Spleen (tissue), 11 donors: ENCODE results near the gene DYSF. TPM values are rescaled to one million over a fixed set of nuclear protein-coding genes. Genes with fewer than 3 reads are reported as not detected.

Source experiments
- DNase-seq: peaks from one replicate; pipeline ENCODE4 v3.0.0-alpha.2; 2020
- H3K27ac ChIP-seq, 8 donors: fragments of 200-600 bp; sonication (generic) in 7 of 8; 1 replicate in 4 of 8; 2 replicates in 4 of 8; pipeline versions ENCODE4 v1.5.0 to v1.8.0; 2016 to 2021; ENCODE audit warnings: inconsistent platforms in 4 of 8, mild to moderate bottlenecking in 4 of 8, moderate library complexity in 1 of 8
- H3K27me3 ChIP-seq, 7 donors: fragments of 200-600 bp; sonication (generic) in 6 of 7; replicated peaks in 1 of 7; 1 replicate in 4 of 7; 2 replicates in 3 of 7; pipeline versions ENCODE4 v1.5.0 to v1.8.0; 2016 to 2021; ENCODE audit warnings: inconsistent platforms in 3 of 7, mild to moderate bottlenecking in 1 of 7
- H3K36me3 ChIP-seq, 6 donors: fragments of 200-600 bp; sonication (generic) in 5 of 6; 1 replicate in 4 of 6; 2 replicates in 2 of 6; pipeline versions ENCODE4 v1.5.0 to v1.8.0; 2016 to 2021; ENCODE audit warnings: inconsistent platforms in 2 of 6
- H3K4me1 ChIP-seq, 6 donors: fragments of 200-600 bp; sonication (generic) in 5 of 6; 1 replicate in 3 of 6; 2 replicates in 3 of 6; pipeline versions ENCODE4 v1.5.0 to v1.8.0; 2016 to 2021; ENCODE audit warnings: inconsistent platforms in 3 of 6
- H3K4me3 ChIP-seq, 8 donors: fragments of 200-600 bp; sonication (generic) in 7 of 8; 1 replicate in 4 of 8; 2 replicates in 4 of 8; pipeline versions ENCODE4 v1.5.0 to v1.8.0; 2016 to 2021; ENCODE audit warnings: inconsistent platforms in 4 of 8, mild to moderate bottlenecking in 4 of 8, moderate library complexity in 2 of 8
- H3K9me3 ChIP-seq, 8 donors: fragments of 200-600 bp; sonication (generic) in 7 of 8; 1 replicate in 4 of 8; 2 replicates in 4 of 8; pipeline versions ENCODE4 v1.5.0 to v1.8.0; 2016 to 2021; ENCODE audit warnings: inconsistent platforms in 4 of 8
- POLR2A ChIP-seq, 3 donors: fragments of 450-650 bp; IDR thresholded peaks; one replicate each; pipeline ENCODE4 v1.5.1; 2017; ENCODE audit warnings: antibody characterized with exemption in 3 of 3, mild to moderate bottlenecking in 1 of 3
- POLR2AphosphoS5 ChIP-seq, 3 donors: sonication (generic); formaldehyde crosslinking; IDR thresholded peaks; one replicate each; pipeline ENCODE4 v1.5.1; 2017; ENCODE audit warnings: antibody characterized with exemption in 3 of 3
- WGBS, 5 donors: extraction: QIAGEN DNeasy Blood & Tissue Kit in 3 of 5; methylation state at CpG; one replicate each; pipeline versions ENCODE4 v1.1.5 to v1.1.7; 2013 to 2018; 5-methylcytosine and 5-hydroxymethylcytosine counted together
- intact Hi-C: fragments of 100-400 bp; cut with DNase I; formaldehyde crosslinking; loops from one replicate; pipeline ENCODE4 v1.15.0; 2023; ENCODE audit warnings: low total_unique reads
- polyA plus RNA-seq, 3 donors: library from polyadenylated mRNA; stranded (reverse); fragments of 200-250 nt; gene quantifications; one replicate each; pipeline ENCODE4 v1.2.1, GENCODE V29; 2013
- total RNA-seq, 7 donors: library from RNA; depleted of rRNA in 3 of 7; stranded (reverse); fragments of >200 nt in 3 of 7; fragmentation: NEBNext Ultra II Directional in 4 of 7; extraction: Animal tissue kit (Norgen Biotek cat#: 25700) in 4 of 7; gene quantifications; one replicate each; pipeline versions ENCODE4 v1.1.0 to v1.2.1, GENCODE V29; 2016 to 2021
- TF ChIP-seq, protein P1 (sequence below), 11 experiments: fragments of 200-600 bp in 7 of 11; fragments of 450-650 bp in 4 of 11; sonication (generic) in 4 of 11; IDR thresholded peaks in 8 of 11; conservative IDR thresholded peaks in 3 of 11; 1 replicate in 7 of 11; 2 replicates in 4 of 11; pipeline versions ENCODE4 v1.4.0 to v1.8.0; 2016 to 2021; ENCODE audit warnings: antibody characterized with exemption in 11 of 11, inconsistent platforms in 4 of 11, mild to moderate bottlenecking in 1 of 11
- donor health status: healthy with polysubstance abuse.
- donor health status: DM: no; HTN: no; CAD: no; lungs with moderate emphysema.
- donor health status: DM: no; HTN: no; CAD: no.
- donor health status: Bipolar disorder and iron deficiency.
- donor health status: healthy.
- donor health status: DM: no; HTN: no; CAD: no.
- donor health status: DM: yes; HTN: yes; CAD: no.

The DYSF gene
- total and polyA plus RNA-seq, 10 donors: 4.0 to 287 (median 124) TPM

GRCh38 chr2:71546777-71547281, 93.5 kb downstream of the DYSF start:
- no peak overlapping the region for H3K27ac ChIP-seq
- no peak overlapping the region for H3K4me3 ChIP-seq
- peaks cover 0 to 17% (median 0%) of the 10 kb centered on the region in 7 donors for H3K27me3 ChIP-seq
- peaks cover 0 to 23% (median 18%) of the 10 kb centered on the region in 6 donors for H3K4me1 ChIP-seq
- WGBS, 5 donors: 84 to 95% (median 92%) methylated on average over 12 to 14 of the region's 14 CpGs
- H3K36me3 ChIP-seq: peaks cover 0 to 69% (median 0%) of the 10 kb centered on the region in 6 donors
- peak; percentile 51 for DNase-seq
- H3K9me3 ChIP-seq: no peaks in the 10 kb centered on the region
- TF ChIP-seq, protein P1, sequence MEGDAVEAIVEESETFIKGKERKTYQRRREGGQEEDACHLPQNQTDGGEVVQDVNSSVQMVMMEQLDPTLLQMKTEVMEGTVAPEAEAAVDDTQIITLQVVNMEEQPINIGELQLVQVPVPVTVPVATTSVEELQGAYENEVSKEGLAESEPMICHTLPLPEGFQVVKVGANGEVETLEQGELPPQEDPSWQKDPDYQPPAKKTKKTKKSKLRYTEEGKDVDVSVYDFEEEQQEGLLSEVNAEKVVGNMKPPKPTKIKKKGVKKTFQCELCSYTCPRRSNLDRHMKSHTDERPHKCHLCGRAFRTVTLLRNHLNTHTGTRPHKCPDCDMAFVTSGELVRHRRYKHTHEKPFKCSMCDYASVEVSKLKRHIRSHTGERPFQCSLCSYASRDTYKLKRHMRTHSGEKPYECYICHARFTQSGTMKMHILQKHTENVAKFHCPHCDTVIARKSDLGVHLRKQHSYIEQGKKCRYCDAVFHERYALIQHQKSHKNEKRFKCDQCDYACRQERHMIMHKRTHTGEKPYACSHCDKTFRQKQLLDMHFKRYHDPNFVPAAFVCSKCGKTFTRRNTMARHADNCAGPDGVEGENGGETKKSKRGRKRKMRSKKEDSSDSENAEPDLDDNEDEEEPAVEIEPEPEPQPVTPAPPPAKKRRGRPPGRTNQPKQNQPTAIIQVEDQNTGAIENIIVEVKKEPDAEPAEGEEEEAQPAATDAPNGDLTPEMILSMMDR (IDR thresholded peaks at IDR 0.05 in 8 of 11, conservative IDR thresholded peaks at IDR 0.05 in 3 of 11): no peak
- TF ChIP-seq POLR2AphosphoS5 (IDR thresholded peaks at IDR 0.05): peak in 1 of 3 donors; percentile 42
- intact Hi-C loops: loop anchor here (5.0 to 10.0 kb wide), 3 partner anchors 605 to 1198 kb away; no protein-coding TSS in a partner anchor

GRCh38 chr2:71547616-71548285, 94.4 kb downstream of the DYSF start:
- Histone ChIP-seq H3K9me3 (no peaks in the 10 kb centered on the region), H3K36me3 (peaks cover 0 to 73% (median under 1%) of the 10 kb centered on the region in 6 donors), H3K27ac (no peak overlapping the region), H3K27me3 (peaks cover 0 to 17% (median 0%) of the 10 kb centered on the region in 7 donors), H3K4me3 (no peak overlapping the region), H3K4me1 (peaks cover 0 to 23% (median 18%) of the 10 kb centered on the region in 6 donors)
- TF ChIP-seq POLR2AphosphoS5 (IDR thresholded peaks at IDR 0.05): no peak
- WGBS, 5 donors: 72 to 89% (median 80%) methylated on average over 12 to 13 of the region's 13 CpGs
- intact Hi-C loops: loop anchor here (5.0 to 10.0 kb wide), 3 partner anchors 605 to 1197 kb away; no protein-coding TSS in a partner anchor
- peak; percentile 41 for DNase-seq

DNA sequence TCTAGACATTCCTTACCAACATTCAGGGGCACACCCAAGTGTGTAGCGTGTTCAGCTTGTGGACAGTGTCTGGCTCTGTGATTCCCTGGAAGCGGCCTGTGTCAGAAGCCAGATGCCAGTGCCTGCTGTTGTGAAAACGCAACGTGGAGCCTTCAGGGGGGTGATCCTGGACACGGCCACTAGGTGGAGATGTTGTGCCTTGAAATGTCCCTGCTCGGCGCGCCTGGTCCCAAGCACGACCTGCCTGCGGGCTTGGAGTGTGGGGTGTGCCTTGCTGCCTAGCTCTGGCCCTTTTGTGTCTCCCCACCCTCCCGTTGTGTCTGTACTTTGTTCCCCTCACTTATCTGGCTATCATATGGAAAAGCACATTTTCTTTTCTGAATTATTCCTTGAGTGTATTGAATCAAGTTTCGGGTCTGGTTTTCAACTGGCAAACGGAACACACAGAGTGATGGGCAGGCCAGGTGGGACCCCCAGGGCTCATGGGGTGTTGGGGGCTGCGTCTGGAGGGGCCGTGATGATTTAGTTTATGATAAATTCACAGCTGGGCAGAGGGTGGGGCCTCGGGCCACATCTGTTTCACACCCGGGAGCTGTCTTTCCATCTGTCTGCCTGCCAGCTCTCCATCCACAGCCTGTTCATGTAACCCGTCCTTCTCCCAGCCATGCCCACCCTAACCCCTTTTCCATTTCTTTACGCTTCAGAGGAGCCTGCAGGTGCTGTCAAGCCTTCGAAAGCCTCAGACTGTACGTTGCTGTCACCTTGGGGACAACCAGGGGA, 95.5 kb downstream of the DYSF start:
- Histone ChIP-seq H3K27me3 (peaks cover 0 to 17% (median 0%) of the 10 kb centered on the region in 7 donors), H3K4me1 (peaks cover 0 to 23% (median 18%) of the 10 kb centered on the region in 6 donors), H3K36me3 (peaks cover 0 to 81% (median 7%) of the 10 kb centered on the region in 6 donors), H3K4me3 (no peak overlapping the region), H3K27ac (no peak overlapping the region), H3K9me3 (no peaks in the 10 kb centered on the region)
- DNase-seq: peak; percentile 87
- TF ChIP-seq POLR2AphosphoS5 (IDR thresholded peaks at IDR 0.05) (peak; percentile 48 to 71 (median 50)), POLR2A (IDR thresholded peaks at IDR 0.05) (no peak)
- TF ChIP-seq, protein P1 (IDR thresholded peaks at IDR 0.05 in 8 of 11, conservative IDR thresholded peaks at IDR 0.05 in 3 of 11): peak; percentile 59 to 90 (median 80)
- intact Hi-C loops: loop anchor here (5.0 to 10.0 kb wide), 3 partner anchors 603 to 1196 kb away; no protein-coding TSS in a partner anchor
- 63 to 72% (median 67%) methylated on average over 21 of the region's 21 CpGs for WGBS, 5 donors

DNA sequence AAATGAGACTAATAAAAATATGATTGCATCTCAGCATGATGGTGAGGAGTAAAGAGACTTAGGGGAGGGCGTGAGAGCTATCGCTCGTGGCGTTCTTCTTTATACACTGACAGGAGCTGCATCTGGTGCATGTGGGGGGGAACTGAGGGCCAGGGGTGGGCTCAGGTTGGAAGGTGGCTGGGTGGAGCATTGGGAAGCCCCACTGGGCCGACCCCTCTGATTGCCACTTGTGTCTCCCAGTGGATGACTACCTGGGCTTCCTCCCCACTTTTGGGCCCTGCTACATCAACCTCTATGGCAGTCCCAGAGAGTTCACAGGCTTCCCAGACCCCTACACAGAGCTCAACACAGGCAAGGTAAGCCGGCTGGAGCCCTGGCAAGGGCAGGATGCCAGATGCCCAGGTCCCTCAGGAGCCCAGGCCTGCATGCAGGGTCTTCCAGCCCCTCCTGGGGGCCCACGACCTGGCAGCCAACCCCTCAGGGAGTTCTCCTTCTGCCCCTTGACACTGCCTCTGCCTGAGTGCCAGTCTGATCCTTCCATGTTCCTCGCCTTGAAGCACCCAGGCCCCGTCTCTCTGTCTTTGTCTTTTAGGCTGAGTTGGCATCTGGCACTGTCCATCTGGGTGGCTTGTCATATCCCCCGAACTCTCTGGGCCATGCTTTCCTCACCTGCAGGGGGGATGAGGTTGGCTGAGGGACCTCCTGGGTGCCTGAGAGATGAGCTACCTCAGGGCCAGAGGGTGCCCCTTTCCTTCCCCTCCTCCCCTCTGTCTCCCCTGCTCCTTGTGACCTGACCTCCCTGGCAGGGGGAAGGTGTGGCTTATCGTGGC, 97.7 kb downstream of the DYSF start:
- DNase-seq: peak; percentile 57
- Histone ChIP-seq H3K9me3 (no peaks in the 10 kb centered on the region), H3K36me3 (peaks cover 0 to 98% (median 13%) of the 10 kb centered on the region in 6 donors), H3K27me3 (peaks cover 0 to 3% (median 0%) of the 10 kb centered on the region in 7 donors), H3K4me3 (no peak overlapping the region), H3K4me1 (peaks cover 0 to 5% (median 1%) of the 10 kb centered on the region in 6 donors), H3K27ac (no peak overlapping the region)
- no peak for TF ChIP-seq POLR2AphosphoS5 (IDR thresholded peaks at IDR 0.05)
- no peak for TF ChIP-seq POLR2A (IDR thresholded peaks at IDR 0.05)
- TF ChIP-seq, protein P1 (IDR thresholded peaks at IDR 0.05 in 8 of 11, conservative IDR thresholded peaks at IDR 0.05 in 3 of 11): no peak
- intact Hi-C loops: no loop called here
- WGBS, 5 donors: 81 to 92% (median 85%) methylated on average over 10 to 11 of the region's 11 CpGs
